Renal cortical epithelial cell (primary cell): Measurements from ENCODE around the gene MEGF6. TPM values are rescaled to one million over a fixed set of nuclear protein-coding genes. Genes with fewer than 3 reads are reported as not detected.

Experiments
- DNase-seq: peaks from one replicate; pipeline ENCODE4 v3.0.0-alpha.2; 2011; ENCODE audit warnings: low read depth
- total RNA-seq: library from RNA; depleted of rRNA; stranded (reverse); fragments of >200 nt; gene quantifications from 2 replicates; pipeline ENCODE4 v1.2.3, GENCODE V29; 2014

Gene MEGF6
- total RNA-seq, 1 donor from 2014 or later = 5.7 TPM

GRCh38 chr1:3608154-3608553, 3.2 kb downstream of the MEGF6 start:
- DNase-seq = no peak

- no peak for DNase-seq
These were observed 3.6 kb downstream of the MEGF6 start for GRCh38 chr1:3607703-3608065.

- DNase-seq = no peak
These were observed 4.3 kb downstream of the MEGF6 start for GRCh38 chr1:3606779-3607702.

- no peak for DNase-seq
These were observed 6.1 kb downstream of the MEGF6 start for GRCh38 chr1:3604997-3605823.

- no peak for DNase-seq
These were observed 6.8 kb downstream of the MEGF6 start for GRCh38 chr1:3604468-3604974.

GRCh38 chr1:3603571-3604467, 7.5 kb downstream of the MEGF6 start:
- DNase-seq = no peak

GRCh38 chr1:3603156-3603555, 8.2 kb downstream of the MEGF6 start:
- DNase-seq = no peak

- DNase-seq = no peak
These were observed 8.9 kb downstream of the MEGF6 start for GRCh38 chr1:3602375-3602774.

- DNase-seq = no peak
These were observed 9.6 kb downstream of the MEGF6 start for GRCh38 chr1:3601743-3602142.

- DNase-seq = no peak
These were observed 11.0 kb downstream of the MEGF6 start for GRCh38 chr1:3600354-3600753.

GRCh38 chr1:3599816-3600215, 11.5 kb downstream of the MEGF6 start:
- DNase-seq = no peak

- no peak for DNase-seq
These were observed 12.0 kb downstream of the MEGF6 start for GRCh38 chr1:3599286-3599811.

- no peak for DNase-seq
These were observed 12.6 kb downstream of the MEGF6 start for GRCh38 chr1:3598522-3599285.

- DNase-seq = no peak
These were observed 13.2 kb downstream of the MEGF6 start for GRCh38 chr1:3598051-3598491.

- no peak for DNase-seq
These were observed 13.7 kb downstream of the MEGF6 start for GRCh38 chr1:3597599-3597964.

GRCh38 chr1:3596663-3597598, 14.4 kb downstream of the MEGF6 start:
- DNase-seq = no peak

- DNase-seq = no peak
These were observed 15.4 kb downstream of the MEGF6 start for GRCh38 chr1:3595949-3596348.

GRCh38 chr1:3594706-3595377, 16.5 kb downstream of the MEGF6 start:
- no peak for DNase-seq

GRCh38 chr1:3593745-3594144, 17.6 kb downstream of the MEGF6 start:
- no peak for DNase-seq
